H1 (cell line): ENCODE data around the gene TADA2B. TPM values are rescaled to one million over a fixed set of nuclear protein-coding genes. Genes with fewer than 3 reads are reported as not detected.

Source experiments
- CTCF ChIA-PET: fragments of 300-600 bp; sonication (Branson Sonifier 250); formaldehyde crosslinking; loops from one replicate; lab custom pipeline; 2021; ENCODE audit not compliant: partially characterized antibody; lab: Charles Lee
- POLR2A ChIA-PET: fragments of 300-600 bp; sonication (Branson Sonifier 250); formaldehyde crosslinking; loops from one replicate; lab custom pipeline; 2021; ENCODE audit warnings: inconsistent platforms; ENCODE audit not compliant: partially characterized antibody; lab: Charles Lee
- DNase-seq, 2 experiments: peaks; one replicate each; pipeline versions ENCODE4 v3.0.0 to v3.0.0-alpha.2; 2010 to 2022; ENCODE audit warnings: low spot score in 2 of 2, low read depth in 1 of 2, mixed read lengths in 1 of 2
- FAIRE-seq: peaks from 2 replicates; lab custom pipeline; 2011; peaks lifted over from hg19 to GRCh38; lab: Jason Lieb, UNC
- H2AFZ ChIP-seq: 2 replicates; pipeline ENCODE4 v1.8.1; 2012; ENCODE audit warnings: low read length, inconsistent platforms
- H2AK5ac ChIP-seq: 2 replicates; pipeline ENCODE4 v1.6.1; 2013; ENCODE audit warnings: low read depth, low read length
- H2BK120ac ChIP-seq: replicated peaks from 2 replicates; pipeline ENCODE3; 2013; ENCODE audit warnings: low read depth, low read length, inconsistent platforms
- H2BK12ac ChIP-seq: 2 replicates; pipeline ENCODE4 v1.6.1; 2013; ENCODE audit warnings: low read depth, low read length
- H2BK15ac ChIP-seq: 2 replicates; pipeline ENCODE4 v1.6.1; 2013; ENCODE audit warnings: low read length
- H2BK20ac ChIP-seq: 2 replicates; pipeline ENCODE4 v1.6.1; 2013; ENCODE audit warnings: low read length
- H2BK5ac ChIP-seq: 2 replicates; pipeline ENCODE4 v1.6.1; 2013; ENCODE audit warnings: low read depth, low read length
- H3K14ac ChIP-seq: 2 replicates; pipeline ENCODE4 v1.6.1; 2013; ENCODE audit warnings: inconsistent platforms; ENCODE audit not compliant: insufficient read length
- H3K18ac ChIP-seq: 2 replicates; pipeline ENCODE4 v1.6.1; 2013; ENCODE audit warnings: low read length; ENCODE audit errors: extremely low read depth
- H3K23ac ChIP-seq: 2 replicates; pipeline ENCODE4 v1.6.1; 2013; ENCODE audit warnings: inconsistent platforms; ENCODE audit not compliant: insufficient read length
- H3K23me2 ChIP-seq: 2 replicates; pipeline ENCODE4 v1.6.1; 2013; ENCODE audit warnings: low read depth, low read length
- H3K27ac ChIP-seq: 2 replicates; pipeline ENCODE4 v1.6.1; 2011; ENCODE audit warnings: low read depth, low read length, inconsistent platforms
- H3K27me3 ChIP-seq, 4 experiments: replicated peaks in 1 of 4; 1 replicate in 1 of 4; 2 replicates in 3 of 4; pipeline versions ENCODE4 v1.6.1 to v1.8.1; 2011 to 2013; ENCODE audit warnings: low read length in 3 of 4, mild to moderate bottlenecking in 3 of 4, inconsistent platforms in 2 of 4, mixed read lengths in 2 of 4, moderate library complexity in 1 of 4; ENCODE audit not compliant: control insufficient read depth in 3 of 4, insufficient read depth in 3 of 4; ENCODE audit errors: extremely low read depth in 1 of 4
- H3K36me3 ChIP-seq, 4 experiments: 2 replicates each; pipeline versions ENCODE4 v1.6.1 to v1.8.1; 2011 to 2013; ENCODE audit warnings: mild to moderate bottlenecking in 4 of 4, low read length in 3 of 4, moderate library complexity in 2 of 4, control low read depth in 1 of 4, inconsistent platforms in 1 of 4; ENCODE audit not compliant: insufficient read depth in 4 of 4, control insufficient read depth in 2 of 4
- H3K4ac ChIP-seq: replicated peaks from 2 replicates; pipeline ENCODE3; 2013; ENCODE audit warnings: low read length, low read depth, mixed read lengths, inconsistent platforms; ENCODE audit not compliant: insufficient read length
- H3K4me1 ChIP-seq, 4 experiments: replicated peaks in 1 of 4; 1 replicate in 1 of 4; 2 replicates in 3 of 4; pipeline versions ENCODE4 v1.6.1 to v1.8.1; 2011 to 2013; ENCODE audit warnings: low read length in 3 of 4, inconsistent platforms in 2 of 4, mixed read lengths in 1 of 4; ENCODE audit not compliant: insufficient read depth in 4 of 4, control insufficient read depth in 3 of 4
- H3K4me2 ChIP-seq, 2 experiments: 2 replicates each; pipeline versions ENCODE4 v1.6.1 to v1.8.1; 2011 to 2013; ENCODE audit warnings: low read depth in 2 of 2, low read length in 2 of 2, control low read depth in 1 of 2, inconsistent platforms in 1 of 2, mild to moderate bottlenecking in 1 of 2; ENCODE audit not compliant: insufficient read depth in 1 of 2
- H3K4me3 ChIP-seq, 4 experiments: fragments of 200-600, 300-600 bp in 1 of 4; sonication (generic), shearing (Covaris generic), sonication (Bioruptor Twin) in 1 of 4; 2 replicates each; pipeline versions ENCODE4 v1.5.1 to v1.8.1; 2011 to 2016; ENCODE audit warnings: low read length in 4 of 4, low read depth in 3 of 4, control low read depth in 2 of 4, inconsistent platforms in 2 of 4, mild to moderate bottlenecking in 2 of 4, mixed read lengths in 1 of 4, moderate library complexity in 1 of 4; ENCODE audit not compliant: insufficient read depth in 2 of 4; ENCODE audit errors: extremely low read depth in 1 of 4
- H3K56ac ChIP-seq: replicated peaks from 2 replicates; pipeline ENCODE3; 2013; ENCODE audit warnings: low read depth, mild to moderate bottlenecking, mixed read lengths, low read length, inconsistent platforms; ENCODE audit not compliant: insufficient read length
- H3K79me1 ChIP-seq: 2 replicates; pipeline ENCODE4 v1.6.1; 2013; ENCODE audit warnings: low read depth, low read length, control low read depth
- H3K79me2 ChIP-seq, 2 experiments: 2 replicates each; pipeline versions ENCODE4 v1.6.1 to v1.8.1; 2012 to 2013; ENCODE audit warnings: low read length in 2 of 2, mild to moderate bottlenecking in 2 of 2, inconsistent platforms in 1 of 2; ENCODE audit not compliant: insufficient read depth in 2 of 2, control insufficient read depth in 1 of 2
- H3K9ac ChIP-seq, 4 experiments: replicated peaks in 1 of 4; 1 replicate in 1 of 4; 2 replicates in 3 of 4; pipeline versions ENCODE4 v1.6.1 to v1.8.1; 2011 to 2013; ENCODE audit warnings: low read depth in 3 of 4, low read length in 3 of 4, control low read depth in 2 of 4, mild to moderate bottlenecking in 2 of 4, moderate library complexity in 2 of 4, inconsistent platforms in 1 of 4; ENCODE audit errors: extremely low read depth in 1 of 4
- H3K9me3 ChIP-seq, 2 experiments: 2 replicates each; pipeline versions ENCODE4 v1.6.1 to v1.8.1; 2012 to 2013; ENCODE audit warnings: mild to moderate bottlenecking in 2 of 2, moderate library complexity in 2 of 2, control low read depth in 1 of 2, inconsistent platforms in 1 of 2, low read depth in 1 of 2, low read length in 1 of 2, mixed read lengths in 1 of 2; ENCODE audit not compliant: insufficient read depth in 2 of 2
- H4K20me1 ChIP-seq, 2 experiments: replicated peaks in 1 of 2; 2 replicates each; pipeline versions ENCODE3 to v1.8.1; 2011 to 2013; ENCODE audit warnings: inconsistent platforms in 2 of 2, low read length in 2 of 2, mild to moderate bottlenecking in 1 of 2; ENCODE audit not compliant: insufficient read depth in 2 of 2, control insufficient read depth in 1 of 2
- H4K5ac ChIP-seq: 2 replicates; pipeline ENCODE4 v1.6.1; 2013; ENCODE audit warnings: low read length, low read depth, mixed read lengths, inconsistent platforms; ENCODE audit not compliant: insufficient read length
- H4K8ac ChIP-seq: 2 replicates; pipeline ENCODE4 v1.8.0; 2013; ENCODE audit warnings: mild to moderate bottlenecking, moderate library complexity, low read length, inconsistent platforms; ENCODE audit not compliant: insufficient read depth; ENCODE audit errors: extremely low read depth
- H4K91ac ChIP-seq: replicated peaks from 2 replicates; pipeline ENCODE3; 2013; ENCODE audit warnings: low read length, mixed read lengths, inconsistent platforms; ENCODE audit not compliant: insufficient read length
- SUZ12 ChIP-seq: fragments of 200-600 bp; sonication (generic); IDR thresholded peaks from 2 replicates; pipeline ENCODE4 v1.6.1; 2012; ENCODE audit warnings: mild to moderate bottlenecking, inconsistent platforms, low read length, moderate library complexity, mixed read lengths
- WGBS, 2 experiments: shearing (Covaris generic) in 1 of 2; methylation state at CpG; one replicate each; pipeline versions ENCODE4 v1.1.6 to v1.1.7; 2013 to 2015; ENCODE audit warnings: low lambda C conversion rate in 2 of 2, mixed read lengths in 2 of 2, inconsistent platforms in 1 of 2, low coverage in 1 of 2, missing lambda C conversion rate in 1 of 2; ENCODE audit not compliant: insufficient replicate concordance in 2 of 2, insufficient coverage in 1 of 2, insufficient read length in 1 of 2; ENCODE audit errors: extremely low coverage in 1 of 2, missing lambda C conversion rate in 1 of 2; 5-methylcytosine and 5-hydroxymethylcytosine counted together
- polyA plus RNA-seq, 7 experiments: library from polyadenylated mRNA; depleted of rRNA in 3 of 7; stranded (reverse) in 5 of 7; unstranded in 2 of 7; fragments of >200 nt in 5 of 7; fragments of 200-250 nt in 2 of 7; gene quantifications; 1 replicate in 5 of 7; 2 replicates in 1 of 7; 4 replicates in 1 of 7; pipeline versions ENCODE4 v1.2.1 to v1.2.3, GENCODE V29; 2011 to 2013; ENCODE audit warnings: missing spikeins in 2 of 7, mixed read lengths in 2 of 7
- total RNA-seq: library from RNA; stranded (reverse); fragmentation: NEBNext Ultra II Directional; extraction: Animal tissue kit (Norgen Biotek cat#: 25700); gene quantifications from 2 replicates; pipeline ENCODE4 v1.2.1, GENCODE V29; 2021

TADA2B gene
- total and polyA plus RNA-seq, 2 of the 8 experiments (the other 6 are each of a cell fraction or from before 2014, with no cell fraction given): 5.7 to 12.1 TPM

GRCh38 chr4:7066006-7066405 lies 22.8 kb downstream of the TADA2B start:
- Histone ChIP-seq H4K5ac (no peak overlapping the region), H3K4ac (no peak overlapping the region), H3K9ac (no peak overlapping the region), H2BK15ac (no peak overlapping the region), H4K8ac (no peak overlapping the region), H2AK5ac (no peak overlapping the region), H4K20me1 (peaks cover 10 to 17% of the 10 kb centered on the region in 2 experiments)
- no peak for DNase-seq
- TF ChIP-seq SUZ12: no peak
- TF ChIP-seq, all 59 proteins: peak for 0
- H2BK12ac ChIP-seq: no peak overlapping the region
- H3K56ac ChIP-seq: no peak overlapping the region
- H3K27ac ChIP-seq: no peak overlapping the region
- H3K14ac ChIP-seq: no peak overlapping the region
- H3K18ac ChIP-seq: no peak overlapping the region
- H3K4me3 ChIP-seq: 0 out of 8 replicates have a peak overlapping the region, but pooled peaks of 1 of the 4 experiments have one; percentile 79
- H2AFZ ChIP-seq: no peak overlapping the region
- H2BK5ac ChIP-seq: no peak overlapping the region
- WGBS, 2 experiments: 91% methylated on average over 11 of the region's 11 CpGs; no CpG with 5 or more reads in 1 of the 2 experiments
- H3K23ac ChIP-seq: no peak overlapping the region
- H3K79me2 ChIP-seq: peaks cover 0 to 28% of the 10 kb centered on the region in 2 experiments; a peak in 2 of 4 replicates
- peaks cover 2 to 6% (median 3%) of the 10 kb centered on the region in 4 experiments; a peak in 2 of 7 replicates for H3K4me1 ChIP-seq
- H4K91ac ChIP-seq: no peak overlapping the region
- H2BK120ac ChIP-seq: no peak overlapping the region
- H2BK20ac ChIP-seq: no peak overlapping the region
- ChIA-PET POLR2A (interaction anchor here (0.7 to 2.8 kb wide), 3 partner anchors 9 to 157 kb away, joined by 3 to 10 read pairs (median 5); partner anchors contain the start of gene TBC1D14), CTCF (interaction anchor here (0.7 to 9.4 kb wide), 11 partner anchors 9 to 735 kb away, joined by 3 to 108 read pairs (median 4); partner anchors contain the start of gene TADA2B)
- H3K79me1 ChIP-seq: peaks cover 5% of the 10 kb centered on the region; the same call in 1 of the 2 replicates
- H3K27me3 ChIP-seq: peaks cover 0 to 17% (median 9%) of the 10 kb centered on the region in 4 experiments; a peak in 6 of 7 replicates
- no peaks in the 10 kb centered on the region for H3K9me3 ChIP-seq
- peaks cover 6 to 27% (median 23%) of the 10 kb centered on the region in 4 experiments; a peak in 7 of 8 replicates for H3K36me3 ChIP-seq
- no peak overlapping the region; a peak in 1 of 4 replicates for H3K4me2 ChIP-seq
- H3K23me2 ChIP-seq: peaks cover 10% of the 10 kb centered on the region
- no peak for FAIRE-seq
